B cell (primary cell): ENCODE measurements around the gene HCFC2. TPM values are rescaled to one million over a fixed set of nuclear protein-coding genes. Genes with fewer than 3 reads are reported as not detected.

Experiments used
- ATAC-seq: fragments of 200-7000 bp; cut with Tn5 transposase; one replicate; pipeline ENCODE4 v1.10.0; 2021; ENCODE audit warnings: low read depth, mild to moderate bottlenecking, moderate number of reproducible peaks, moderate library complexity
- CTCF ChIA-PET: fragments of 350-600 bp; sonication (Branson Sonifier 250); formaldehyde crosslinking; loops from one replicate; lab custom pipeline; 2021; ENCODE audit warnings: antibody characterized with exemption, inconsistent platforms; lab: Charles Lee
- POLR2A ChIA-PET: fragments of 350-600 bp; sonication (Branson Sonifier 250); formaldehyde crosslinking; loops from one replicate; lab custom pipeline; 2021; ENCODE audit warnings: antibody characterized with exemption; lab: Charles Lee
- DNase-seq: peaks from one replicate; pipeline ENCODE4 v3.0.0; 2013
- H2AFZ ChIP-seq: 2 replicates; pipeline ENCODE4 v1.6.1; 2012; ENCODE audit warnings: mild to moderate bottlenecking, low read depth, low read length; ENCODE audit not compliant: insufficient read depth, poor library complexity, severe bottlenecking
- H3K27ac ChIP-seq, 2 donors: 1 replicate in 1 of 2; 2 replicates in 1 of 2; pipeline ENCODE4 v1.5.1; 2012 to 2013; ENCODE audit warnings: low read length in 2 of 2, mild to moderate bottlenecking in 2 of 2, moderate library complexity in 1 of 2
- H3K27me3 ChIP-seq, 4 experiments: fragments of 200-600 bp in 1 of 4; sonication (generic) in 1 of 4; replicated peaks in 1 of 4; 1 replicate in 2 of 4; 2 replicates in 2 of 4; pipeline versions ENCODE4 v1.6.1 to v1.7.0; 2013 to 2016; ENCODE audit warnings: low read length in 3 of 4, mild to moderate bottlenecking in 2 of 4, mixed read lengths in 1 of 4, moderate library complexity in 1 of 4; ENCODE audit not compliant: insufficient read depth in 4 of 4, control insufficient read depth in 3 of 4; ENCODE audit errors: control extremely low read depth in 1 of 4
- H3K36me3 ChIP-seq, 2 experiments: replicated peaks in 1 of 2; 1 replicate in 1 of 2; 2 replicates in 1 of 2; pipeline versions ENCODE4 v1.6.1 to v1.7.1; 2013; ENCODE audit warnings: low read length in 1 of 2; ENCODE audit not compliant: insufficient read depth in 2 of 2, control insufficient read depth in 1 of 2; ENCODE audit errors: control extremely low read depth in 1 of 2, extremely low read depth in 1 of 2
- H3K4me1 ChIP-seq, 2 donors: fragments of 200-600 bp in 1 of 2; sonication (generic) in 1 of 2; 1 replicate in 1 of 2; 2 replicates in 1 of 2; pipeline versions ENCODE4 v1.5.1 to v1.6.1; 2013 to 2017; ENCODE audit warnings: low read length in 2 of 2; ENCODE audit not compliant: control insufficient read depth in 2 of 2, insufficient read depth in 2 of 2
- H3K4me2 ChIP-seq: replicated peaks from 2 replicates; pipeline ENCODE3; 2012; ENCODE audit warnings: mild to moderate bottlenecking, low read depth, low read length; ENCODE audit not compliant: poor library complexity, severe bottlenecking
- H3K4me3 ChIP-seq, 5 experiments: fragments of 200-600 bp in 1 of 5; sonication (generic) in 1 of 5; 1 replicate in 3 of 5; 2 replicates in 2 of 5; pipeline versions ENCODE4 v1.5.1 to v1.7.0; 2011 to 2016; ENCODE audit warnings: low read length in 4 of 5, mild to moderate bottlenecking in 4 of 5, low read depth in 2 of 5, control low read depth in 1 of 5, moderate library complexity in 1 of 5; ENCODE audit not compliant: insufficient read depth in 1 of 5; ENCODE audit errors: control extremely low read depth in 1 of 5, extremely low read depth in 1 of 5
- H3K79me2 ChIP-seq: fragments of 200-600 bp; sonication (generic); one replicate; pipeline ENCODE4 v1.6.0; 2016; ENCODE audit warnings: low read length; ENCODE audit not compliant: control insufficient read depth, insufficient read depth
- H3K9ac ChIP-seq: fragments of 200-600 bp; sonication (generic); 2 replicates; pipeline ENCODE4 v1.6.1; 2017; ENCODE audit warnings: mild to moderate bottlenecking, low read length, moderate library complexity
- H3K9me3 ChIP-seq, 3 donors: one replicate each; pipeline versions ENCODE4 v1.6.1 to v1.7.1; 2013; ENCODE audit warnings: low read length in 2 of 3; ENCODE audit not compliant: control insufficient read depth in 2 of 3, insufficient read depth in 1 of 3; ENCODE audit errors: control extremely low read depth in 1 of 3
- H4K20me1 ChIP-seq: 2 replicates; pipeline ENCODE4 v1.6.0; 2012; ENCODE audit warnings: mild to moderate bottlenecking, low read length; ENCODE audit not compliant: insufficient read depth, control insufficient read depth, poor library complexity, severe bottlenecking
- H3K27ac Mint-ChIP-seq: one replicate; pipeline ENCODE4 v1.8.0; 2021; ENCODE audit warnings: mixed read lengths
- H3K27me3 Mint-ChIP-seq: one replicate; pipeline ENCODE4 v1.8.0; 2021; ENCODE audit warnings: mixed read lengths
- H3K4me1 Mint-ChIP-seq: one replicate; pipeline ENCODE4 v1.8.0; 2021; ENCODE audit warnings: mixed read lengths
- H3K4me3 Mint-ChIP-seq: one replicate; pipeline ENCODE4 v1.8.0; 2021; ENCODE audit warnings: mixed read lengths
- H3K9me3 Mint-ChIP-seq: one replicate; pipeline ENCODE4 v1.8.0; 2022; ENCODE audit warnings: mixed read lengths; ENCODE audit not compliant: insufficient read depth
- CTCF ChIP-seq: fragments of 200-600 bp; IDR thresholded peaks from one replicate; pipeline ENCODE4 v1.8.0; 2022; ENCODE audit warnings: antibody characterized with exemption, mild to moderate bottlenecking
- EZH2 ChIP-seq: IDR thresholded peaks from 2 replicates; pipeline ENCODE4 v1.6.1; 2012; ENCODE audit warnings: borderline replicate concordance, low read depth, mild to moderate bottlenecking, moderate library complexity, low read length; ENCODE audit not compliant: insufficient read depth, poor library complexity, severe bottlenecking
- WGBS: methylation state at CpG from one replicate; pipeline ENCODE4 v1.1.5; 2013; ENCODE audit warnings: missing lambda C conversion rate; ENCODE audit not compliant: insufficient coverage; 5-methylcytosine and 5-hydroxymethylcytosine counted together
- intact Hi-C: fragments of 100-400 bp; cut with micrococcal nuclease; formaldehyde crosslinking; loops from one replicate; pipeline ENCODE4 v1.10.0; 2022
- polyA plus RNA-seq: library from polyadenylated mRNA; depleted of rRNA; stranded (reverse); fragments of >200 nt; gene quantifications from 2 replicates; pipeline ENCODE4 v1.2.3, GENCODE V29; 2012
- total RNA-seq, 2 donors: library from RNA; stranded (reverse); fragments of 120-200 nt in 1 of 2; gene quantifications; 1 replicate in 1 of 2; 2 replicates in 1 of 2; pipeline versions ENCODE4 v1.2.3 to v1.2.4, GENCODE V29; 2013 to 2022

HCFC2 gene
- total and polyA plus RNA-seq, 2 donors (not counting 1 experiment from before 2014, with no cell fraction given): 8.2 to 10.5 TPM

DNA sequence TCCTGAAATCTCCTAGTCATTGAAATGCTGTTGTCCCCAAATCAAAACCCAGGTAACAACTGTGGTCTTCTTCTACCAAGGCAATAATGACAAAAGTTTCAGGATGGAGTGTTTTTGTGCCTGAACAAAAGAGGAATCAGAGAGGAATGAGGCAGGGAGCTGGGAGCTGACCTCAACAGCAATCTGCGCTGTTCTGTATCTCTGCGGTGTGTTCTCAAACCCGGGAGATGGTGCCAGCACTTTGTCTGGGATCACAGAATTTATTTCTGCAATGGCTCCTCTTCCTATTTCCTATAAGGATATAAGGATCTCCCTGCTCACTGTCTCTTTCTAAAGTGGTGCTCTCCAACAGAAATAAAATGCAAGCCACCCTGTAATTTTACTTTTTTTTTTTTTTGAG lies 13.9 kb upstream of the HCFC2 start:
- CTCF ChIA-PET: no interaction called here
- no peaks in the 10 kb centered on the region for H4K20me1 ChIP-seq
- no peaks in the 10 kb centered on the region for H3K9me3 Mint-ChIP-seq
- H3K27ac ChIP-seq: no peak overlapping the region
- no peak for TF ChIP-seq CTCF
- no peak for TF ChIP-seq EZH2
- peaks cover 0 to 26% (median 15%) of the 10 kb centered on the region in 4 experiments for H3K27me3 ChIP-seq
- H3K4me2 ChIP-seq: peak overlapping the region; percentile 40
- DNase-seq (no peak), ATAC-seq (no peak)
- no peak overlapping the region for H3K9ac ChIP-seq
- no peak overlapping the region for H3K4me3 ChIP-seq
- no peak overlapping the region for H3K4me3 Mint-ChIP-seq
- intact Hi-C loops: no loop called here
- no peak overlapping the region for H2AFZ ChIP-seq
- no peaks in the 10 kb centered on the region for H3K9me3 ChIP-seq
- 81% methylated on average over 3 of the region's 3 CpGs for WGBS
- H3K79me2 ChIP-seq: no peaks in the 10 kb centered on the region
- peaks cover 5 to 8% of the 10 kb centered on the region in 2 donors for H3K4me1 ChIP-seq
- no peaks in the 10 kb centered on the region for H3K36me3 ChIP-seq
- POLR2A ChIA-PET: no interaction called here
- H3K27me3 Mint-ChIP-seq: peaks cover 42% of the 10 kb centered on the region
- H3K4me1 Mint-ChIP-seq: peaks cover 6% of the 10 kb centered on the region
- H3K27ac Mint-ChIP-seq: no peak overlapping the region

DNA sequence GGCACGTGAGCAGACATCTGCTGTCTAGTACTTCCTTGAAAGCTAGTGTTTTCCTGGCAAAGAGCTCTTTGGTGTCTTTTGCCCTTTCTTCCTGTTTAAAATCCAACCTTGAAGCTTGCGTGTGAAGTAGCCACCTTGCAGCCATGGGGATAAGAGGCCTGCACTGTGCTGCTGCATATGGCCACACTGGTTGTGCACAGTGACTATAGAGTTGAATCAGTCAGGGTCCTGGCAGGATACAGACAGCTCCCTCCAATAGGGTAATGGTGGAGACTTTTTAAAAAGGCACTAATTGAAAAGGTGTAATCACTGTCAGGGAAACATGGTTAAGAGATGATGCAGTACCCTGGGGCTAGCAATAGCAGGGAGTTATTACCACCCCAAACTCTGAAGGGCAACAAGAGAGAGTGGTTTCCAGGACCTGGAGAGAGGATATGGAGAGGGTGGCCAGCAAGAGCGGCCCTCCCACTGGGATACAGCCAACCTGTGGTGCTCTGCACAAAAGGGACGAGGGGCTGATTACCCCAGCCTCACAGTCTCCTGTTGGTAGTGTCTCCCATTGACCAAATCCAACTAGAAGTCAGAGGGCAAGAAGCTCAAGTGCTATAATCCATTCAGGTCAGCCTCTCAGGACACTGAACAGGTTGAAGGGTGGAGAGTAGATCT lies 9.5 kb upstream of the HCFC2 start:
- Mint-ChIP-seq H3K27ac (no peak overlapping the region), H3K4me3 (no peak overlapping the region), H3K9me3 (peaks cover 4% of the 10 kb centered on the region), H3K4me1 (peaks cover 5% of the 10 kb centered on the region), H3K27me3 (peaks cover 47% of the 10 kb centered on the region)
- Histone ChIP-seq H3K4me1 (peaks cover 5 to 6% of the 10 kb centered on the region in 2 donors), H4K20me1 (no peaks in the 10 kb centered on the region), H3K9me3 (peaks cover 1 to 5% (median 4%) of the 10 kb centered on the region in 3 donors), H3K9ac (no peak overlapping the region), H3K36me3 (no peaks in the 10 kb centered on the region), H3K4me2 (no peak overlapping the region), H3K4me3 (no peak overlapping the region), H2AFZ (no peak overlapping the region), H3K27ac (no peak overlapping the region), H3K79me2 (no peaks in the 10 kb centered on the region), H3K27me3 (peaks cover 0 to 29% (median 15%) of the 10 kb centered on the region in 4 experiments)
- CTCF ChIA-PET: interaction anchor here (0.5 to 5.9 kb wide), 2 partner anchors 55 to 961 kb away, joined by 3 to 98 read pairs; no protein-coding TSS in a partner anchor
- POLR2A ChIA-PET: no interaction called here
- ATAC-seq (no peak), DNase-seq (no peak)
- intact Hi-C loops: no loop called here
- WGBS: 100% methylated on average over 1 of the region's 4 CpGs
- TF ChIP-seq CTCF (no peak), EZH2 (no peak)
